ENCODE measurements around the gene HTT. TPM values are rescaled to one million over a fixed set of nuclear protein-coding genes. Genes with fewer than 3 reads are reported as not detected.

Gene HTT
- total RNA-seq, 1 donor from 2014 or later, result 48.0 TPM

DNA sequence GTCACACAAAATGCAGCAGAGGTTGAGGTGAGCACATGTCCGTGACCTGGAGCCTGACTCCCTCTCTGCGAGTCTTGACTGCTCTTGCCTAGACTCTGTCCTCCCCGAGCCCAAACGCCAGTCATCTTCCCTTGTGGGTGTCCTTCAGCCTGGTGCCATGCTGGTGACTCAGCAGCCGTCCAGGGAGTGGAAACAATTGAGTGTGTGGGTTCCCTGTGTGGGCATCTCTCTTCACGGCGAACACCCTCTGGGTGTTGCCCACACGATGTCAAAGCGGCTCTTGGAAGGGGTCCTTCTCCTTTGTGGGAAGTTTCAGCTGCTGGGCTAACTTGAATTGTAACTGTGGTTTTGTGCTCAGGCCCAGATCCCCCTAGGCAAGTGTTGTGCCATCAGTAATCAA lies 157.0 kb downstream of the HTT start:
- no peak for DNase-seq (ENCODE audit: extremely low spot score, unreplicated experiment)
- peaks cover 22% of the 10 kb centered on the region for H3K36me3 Mint-ChIP-seq
- no peaks in the 10 kb centered on the region for H3K4me1 Mint-ChIP-seq (ENCODE audit: unreplicated experiment)
- TF ChIP-seq, protein P1, sequence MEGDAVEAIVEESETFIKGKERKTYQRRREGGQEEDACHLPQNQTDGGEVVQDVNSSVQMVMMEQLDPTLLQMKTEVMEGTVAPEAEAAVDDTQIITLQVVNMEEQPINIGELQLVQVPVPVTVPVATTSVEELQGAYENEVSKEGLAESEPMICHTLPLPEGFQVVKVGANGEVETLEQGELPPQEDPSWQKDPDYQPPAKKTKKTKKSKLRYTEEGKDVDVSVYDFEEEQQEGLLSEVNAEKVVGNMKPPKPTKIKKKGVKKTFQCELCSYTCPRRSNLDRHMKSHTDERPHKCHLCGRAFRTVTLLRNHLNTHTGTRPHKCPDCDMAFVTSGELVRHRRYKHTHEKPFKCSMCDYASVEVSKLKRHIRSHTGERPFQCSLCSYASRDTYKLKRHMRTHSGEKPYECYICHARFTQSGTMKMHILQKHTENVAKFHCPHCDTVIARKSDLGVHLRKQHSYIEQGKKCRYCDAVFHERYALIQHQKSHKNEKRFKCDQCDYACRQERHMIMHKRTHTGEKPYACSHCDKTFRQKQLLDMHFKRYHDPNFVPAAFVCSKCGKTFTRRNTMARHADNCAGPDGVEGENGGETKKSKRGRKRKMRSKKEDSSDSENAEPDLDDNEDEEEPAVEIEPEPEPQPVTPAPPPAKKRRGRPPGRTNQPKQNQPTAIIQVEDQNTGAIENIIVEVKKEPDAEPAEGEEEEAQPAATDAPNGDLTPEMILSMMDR (conservative IDR thresholded peaks at IDR 0.05), result no peak
- no peaks in the 10 kb centered on the region for H3K27me3 Mint-ChIP-seq
- no peaks in the 10 kb centered on the region for H3K9me3 Mint-ChIP-seq
- H3K27ac Mint-ChIP-seq, result no peak overlapping the region
- H3K4me3 Mint-ChIP-seq, result no peak overlapping the region

- TF ChIP-seq, protein P1 (conservative IDR thresholded peaks at IDR 0.05), result no peak
- Mint-ChIP-seq H3K4me3 (no peak overlapping the region), H3K36me3 (peaks cover 22% of the 10 kb centered on the region), H3K9me3 (no peaks in the 10 kb centered on the region), H3K27me3 (no peaks in the 10 kb centered on the region), H3K27ac (no peak overlapping the region), H3K4me1 (ENCODE audit: unreplicated experiment) (no peaks in the 10 kb centered on the region)
- no peak for DNase-seq (ENCODE audit: extremely low spot score, unreplicated experiment)
These were observed 157.5 kb downstream of the HTT start for GRCh38 chr4:3232001-3232400.

- Mint-ChIP-seq H3K4me3 (no peak overlapping the region), H3K9me3 (no peaks in the 10 kb centered on the region), H3K4me1 (ENCODE audit: unreplicated experiment) (no peaks in the 10 kb centered on the region), H3K27ac (no peak overlapping the region), H3K27me3 (no peaks in the 10 kb centered on the region), H3K36me3 (peaks cover 22% of the 10 kb centered on the region)
- TF ChIP-seq, protein P1 (conservative IDR thresholded peaks at IDR 0.05), result no peak
- DNase-seq (ENCODE audit: extremely low spot score, unreplicated experiment), result no peak
These were observed 158.4 kb downstream of the HTT start for GRCh38 chr4:3232871-3233271.

DNA sequence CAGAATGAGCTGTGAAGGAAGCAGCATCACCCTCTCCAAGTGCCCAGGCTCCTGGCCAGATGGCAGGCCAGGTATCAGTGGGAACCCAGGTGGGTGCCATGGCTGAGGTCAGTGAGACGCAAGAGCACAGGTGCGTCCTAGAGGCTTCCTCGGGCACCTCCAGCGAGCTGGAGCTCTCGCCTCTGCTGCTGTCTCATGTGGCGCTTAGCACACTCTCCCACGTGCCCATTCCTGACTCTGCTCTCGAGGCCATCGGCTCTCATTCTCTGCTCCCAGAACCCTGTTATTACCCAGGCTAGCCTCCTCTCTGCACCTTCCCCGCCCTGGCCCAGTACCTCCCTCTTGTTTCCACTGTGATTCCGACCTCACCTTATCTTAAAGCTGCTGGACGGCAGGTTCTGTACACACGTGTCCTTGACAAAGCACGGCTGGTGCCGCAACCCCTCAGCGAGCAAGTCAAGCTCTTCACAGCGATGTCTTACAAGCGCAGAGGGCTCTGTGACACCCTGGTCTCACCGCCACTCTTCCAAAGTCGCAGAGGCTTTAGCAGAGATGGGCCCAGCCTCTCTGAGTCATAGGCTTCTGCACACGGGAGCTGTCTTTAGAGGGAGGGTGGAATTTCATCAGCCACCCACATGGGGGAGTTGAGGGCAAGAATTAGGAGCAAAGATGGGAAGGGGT lies 159.1 kb downstream of the HTT start:
- TF ChIP-seq, protein P1 (conservative IDR thresholded peaks at IDR 0.05), result no peak
- Mint-ChIP-seq H3K36me3 (peaks cover 22% of the 10 kb centered on the region), H3K9me3 (no peaks in the 10 kb centered on the region), H3K4me1 (ENCODE audit: unreplicated experiment) (no peaks in the 10 kb centered on the region), H3K4me3 (no peak overlapping the region), H3K27me3 (no peaks in the 10 kb centered on the region), H3K27ac (no peak overlapping the region)
- DNase-seq (ENCODE audit: extremely low spot score, unreplicated experiment), result no peak

DNA sequence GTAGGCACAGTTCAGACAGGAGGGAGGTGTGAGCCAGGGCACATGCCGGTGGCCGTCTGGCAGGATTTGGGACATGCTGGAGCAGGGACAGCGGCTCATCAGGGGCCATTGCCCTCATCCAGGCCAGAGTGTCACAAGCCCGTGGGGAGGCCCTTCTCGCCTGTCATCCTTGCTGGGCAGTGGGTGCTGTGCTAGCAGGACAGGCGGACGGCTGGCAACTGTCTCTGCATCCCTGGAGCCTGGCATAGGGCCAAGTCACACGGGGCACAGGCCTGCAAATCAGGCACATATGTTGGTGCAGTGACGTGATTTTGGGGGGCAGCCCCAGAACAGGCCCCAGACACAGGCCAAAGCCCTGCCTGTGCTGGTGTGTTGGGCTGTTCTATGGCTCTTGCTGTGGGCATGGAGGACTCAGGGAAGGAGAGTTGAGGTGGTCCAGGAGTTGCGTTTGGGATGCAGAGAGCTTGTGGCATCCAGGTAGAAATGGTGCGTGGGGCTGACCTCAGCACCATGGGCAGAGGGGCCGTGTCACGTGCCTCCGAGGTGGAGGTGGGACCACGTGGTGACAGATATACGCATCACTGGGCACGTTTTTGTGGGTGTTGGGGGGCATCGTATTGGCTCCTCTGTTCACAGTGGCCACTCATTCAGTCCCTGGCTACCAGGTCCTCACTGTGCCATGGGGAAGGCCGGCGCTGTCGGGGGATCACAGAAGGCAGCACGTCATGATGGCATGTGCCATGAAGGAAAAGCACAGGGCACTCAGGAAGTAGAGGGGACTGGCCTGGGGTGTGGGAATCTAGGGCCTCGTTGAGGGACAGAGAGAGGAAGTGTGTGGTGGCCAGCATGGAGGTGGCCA lies 159.9 kb downstream of the HTT start:
- H3K4me1 Mint-ChIP-seq (ENCODE audit: unreplicated experiment), result no peaks in the 10 kb centered on the region
- no peak overlapping the region for H3K27ac Mint-ChIP-seq
- TF ChIP-seq, protein P1 (conservative IDR thresholded peaks at IDR 0.05), result no peak
- no peak overlapping the region for H3K4me3 Mint-ChIP-seq
- peaks cover 16% of the 10 kb centered on the region for H3K36me3 Mint-ChIP-seq
- DNase-seq (ENCODE audit: extremely low spot score, unreplicated experiment), result no peak
- H3K9me3 Mint-ChIP-seq, result no peaks in the 10 kb centered on the region
- no peaks in the 10 kb centered on the region for H3K27me3 Mint-ChIP-seq

Measured in type B pancreatic cell (in vitro differentiated cells).